BJ (cell line): Measurements from ENCODE around the gene ATP8A1. TPM values are rescaled to one million over a fixed set of nuclear protein-coding genes. Genes with fewer than 3 reads are reported as not detected.

ENCODE experiments used
- CTCF ChIA-PET: fragments of 350-600 bp; formaldehyde crosslinking; extraction: SDS; loops from one replicate; lab custom pipeline; 2021; ENCODE audit warnings: antibody characterized with exemption, inconsistent platforms; lab: Yijun Ruan, JAX
- POLR2A ChIA-PET: fragments of 300-600 bp; sonication (Branson Sonifier 250); formaldehyde crosslinking; extraction: SDS; loops from one replicate; lab custom pipeline; 2021; ENCODE audit warnings: antibody characterized with exemption; lab: Charles Lee
- DNase-seq: peaks from one replicate; pipeline ENCODE4 v3.0.0-alpha.2; 2011; ENCODE audit warnings: low read depth
- H3K27me3 ChIP-seq: 2 replicates; pipeline ENCODE4 v1.6.0; 2011; ENCODE audit warnings: low read length; ENCODE audit not compliant: control insufficient read depth, insufficient read depth
- H3K36me3 ChIP-seq: 2 replicates; pipeline ENCODE4 v1.5.1; 2011; ENCODE audit warnings: low read length; ENCODE audit not compliant: control insufficient read depth, insufficient read depth
- H3K4me3 ChIP-seq: 2 replicates; pipeline ENCODE4 v1.5.1; 2011; ENCODE audit warnings: low read depth, mild to moderate bottlenecking, control low read depth, low read length
- polyA plus RNA-seq: library from polyadenylated mRNA; depleted of rRNA; stranded (reverse); fragments of >200 nt; gene quantifications from 2 replicates; pipeline ENCODE4 v1.2.3, GENCODE V29; 2011
- TF ChIP-seq, protein P1 (sequence below): IDR thresholded peaks from 2 replicates; pipeline ENCODE4 v1.5.1; 2011; ENCODE audit warnings: low read depth, mild to moderate bottlenecking, control low read depth, inconsistent platforms, low read length, moderate library complexity; ENCODE audit not compliant: insufficient read depth

Gene ATP8A1
- polyA plus RNA-seq, 1 experiment = 0.02 TPM

DNA sequence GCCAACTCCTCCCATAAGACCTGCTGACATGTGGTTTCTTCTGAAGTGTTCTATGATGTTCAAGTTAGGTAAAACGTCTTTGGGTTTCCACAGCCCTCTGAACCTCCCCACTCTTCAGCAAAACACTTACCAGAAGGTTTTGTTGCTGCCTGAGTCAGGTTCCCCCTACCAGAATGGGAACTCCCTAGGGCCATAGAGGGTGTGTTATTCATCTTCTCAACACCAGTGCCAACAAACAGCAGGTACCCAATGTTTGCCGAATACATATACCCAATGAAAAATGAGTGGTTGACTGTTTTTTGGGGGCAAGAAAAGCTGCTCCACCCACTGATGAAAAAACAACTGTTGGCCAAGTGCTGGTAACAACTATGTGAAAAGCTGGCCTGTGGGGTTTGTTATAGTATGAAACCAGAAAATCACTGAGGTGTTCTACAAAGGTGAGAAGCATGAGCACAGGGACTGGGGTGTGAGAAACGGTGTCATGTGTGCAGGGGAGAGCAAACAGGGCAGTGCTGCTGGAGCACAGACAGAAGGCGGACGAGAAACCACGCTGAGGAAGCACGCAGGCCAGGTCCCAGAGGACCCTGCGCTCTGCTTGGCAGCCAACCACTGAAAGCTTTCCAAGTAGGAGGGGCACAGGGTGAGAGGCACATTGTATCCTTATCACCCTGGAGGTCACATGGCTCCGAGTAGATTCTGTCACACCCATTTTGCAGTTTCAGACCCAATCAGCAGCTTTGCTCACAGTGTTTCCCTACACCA, 28.8 kb downstream of the ATP8A1 start:
- POLR2A ChIA-PET = no interaction called here
- TF ChIP-seq, protein P1, sequence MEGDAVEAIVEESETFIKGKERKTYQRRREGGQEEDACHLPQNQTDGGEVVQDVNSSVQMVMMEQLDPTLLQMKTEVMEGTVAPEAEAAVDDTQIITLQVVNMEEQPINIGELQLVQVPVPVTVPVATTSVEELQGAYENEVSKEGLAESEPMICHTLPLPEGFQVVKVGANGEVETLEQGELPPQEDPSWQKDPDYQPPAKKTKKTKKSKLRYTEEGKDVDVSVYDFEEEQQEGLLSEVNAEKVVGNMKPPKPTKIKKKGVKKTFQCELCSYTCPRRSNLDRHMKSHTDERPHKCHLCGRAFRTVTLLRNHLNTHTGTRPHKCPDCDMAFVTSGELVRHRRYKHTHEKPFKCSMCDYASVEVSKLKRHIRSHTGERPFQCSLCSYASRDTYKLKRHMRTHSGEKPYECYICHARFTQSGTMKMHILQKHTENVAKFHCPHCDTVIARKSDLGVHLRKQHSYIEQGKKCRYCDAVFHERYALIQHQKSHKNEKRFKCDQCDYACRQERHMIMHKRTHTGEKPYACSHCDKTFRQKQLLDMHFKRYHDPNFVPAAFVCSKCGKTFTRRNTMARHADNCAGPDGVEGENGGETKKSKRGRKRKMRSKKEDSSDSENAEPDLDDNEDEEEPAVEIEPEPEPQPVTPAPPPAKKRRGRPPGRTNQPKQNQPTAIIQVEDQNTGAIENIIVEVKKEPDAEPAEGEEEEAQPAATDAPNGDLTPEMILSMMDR = no peak
- no peaks in the 10 kb centered on the region for H3K27me3 ChIP-seq
- H3K4me3 ChIP-seq = no peak overlapping the region
- no peaks in the 10 kb centered on the region for H3K36me3 ChIP-seq
- DNase-seq = no peak
- CTCF ChIA-PET = interaction anchor here (0.6 kb wide), 2 partner anchors 22 to 278 kb away, joined by 3 read pairs; no protein-coding TSS in a partner anchor

DNA sequence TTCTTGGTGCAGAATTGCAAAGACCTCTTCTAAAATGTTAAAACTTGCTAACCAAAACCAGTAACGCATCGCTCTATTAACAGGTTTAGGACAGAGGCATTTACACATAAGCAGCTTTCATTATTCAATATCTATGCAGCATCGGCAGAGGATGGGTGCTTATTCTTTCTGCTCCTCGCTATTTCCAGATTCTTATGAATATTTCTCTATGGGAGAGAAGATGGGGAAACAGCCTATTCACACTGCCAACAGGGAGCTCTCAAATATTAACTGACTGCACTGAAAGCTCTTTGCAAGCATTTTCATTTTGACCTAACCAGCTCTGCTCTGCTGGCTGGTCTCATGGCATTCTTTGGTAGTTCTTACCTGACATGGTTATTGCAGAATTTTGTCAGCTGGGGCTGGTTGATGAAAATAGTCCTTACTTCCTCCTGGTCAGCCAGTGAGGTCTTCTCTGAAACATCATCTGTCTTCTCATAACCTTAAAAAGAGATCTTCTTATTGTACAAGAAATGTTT, 30.2 kb downstream of the ATP8A1 start:
- TF ChIP-seq, protein P1 = no peak
- H3K27me3 ChIP-seq = no peaks in the 10 kb centered on the region
- H3K36me3 ChIP-seq = no peaks in the 10 kb centered on the region
- POLR2A ChIA-PET = no interaction called here
- H3K4me3 ChIP-seq = no peak overlapping the region
- DNase-seq = no peak
- CTCF ChIA-PET = interaction anchor here (1.0 to 1.3 kb wide), 2 partner anchors 9 to 18 kb away, joined by 3 read pairs; no protein-coding TSS in a partner anchor

DNA sequence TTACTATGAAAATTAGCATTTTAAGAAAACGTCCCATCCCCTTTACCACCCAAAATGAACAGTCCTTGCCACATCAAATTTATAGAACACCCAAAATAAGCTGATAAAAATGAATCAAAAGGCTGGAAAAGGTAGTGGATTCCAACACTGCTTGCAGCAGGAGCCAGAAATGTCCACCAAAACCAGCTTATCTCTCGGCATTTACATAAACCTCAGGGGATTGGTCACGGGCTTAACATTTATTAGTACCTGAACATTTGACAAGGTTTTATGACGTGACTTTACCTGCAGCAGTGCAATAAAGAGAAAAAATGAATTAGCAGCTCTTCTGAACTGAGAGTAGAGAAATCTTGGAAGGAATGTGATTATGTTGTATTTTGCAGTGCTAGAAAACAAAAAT, 31.6 kb downstream of the ATP8A1 start:
- TF ChIP-seq, protein P1 = no peak
- POLR2A ChIA-PET = no interaction called here
- Histone ChIP-seq H3K27me3 (no peaks in the 10 kb centered on the region), H3K4me3 (no peak overlapping the region), H3K36me3 (no peaks in the 10 kb centered on the region)
- CTCF ChIA-PET = interaction anchor here (1.3 kb wide), 1 partner anchor 19 kb away, joined by 3 read pairs; no protein-coding TSS in a partner anchor
- no peak for DNase-seq

DNA sequence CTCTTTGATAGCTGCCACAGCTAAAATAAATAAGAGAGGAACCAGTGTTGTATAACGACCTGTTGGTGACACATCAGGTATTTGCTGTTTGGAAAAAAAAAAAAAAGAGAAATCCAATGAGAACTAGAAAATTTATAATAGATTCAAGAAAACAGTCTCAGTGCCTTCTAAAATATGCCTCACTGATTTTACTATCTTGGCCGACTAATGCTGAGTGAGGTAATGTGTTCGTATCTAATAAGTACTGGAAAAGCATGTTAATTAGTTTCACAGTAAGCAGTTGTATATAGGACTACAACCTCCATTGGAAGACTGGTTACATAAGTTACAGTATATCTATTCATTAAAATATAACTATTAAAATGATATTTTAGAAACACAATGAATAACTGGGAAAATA, 32.4 kb downstream of the ATP8A1 start:
- Histone ChIP-seq H3K27me3 (no peaks in the 10 kb centered on the region), H3K4me3 (no peak overlapping the region), H3K36me3 (no peaks in the 10 kb centered on the region)
- DNase-seq = no peak
- TF ChIP-seq, protein P1 = no peak
- ChIA-PET CTCF (no interaction called here), POLR2A (no interaction called here)

DNA sequence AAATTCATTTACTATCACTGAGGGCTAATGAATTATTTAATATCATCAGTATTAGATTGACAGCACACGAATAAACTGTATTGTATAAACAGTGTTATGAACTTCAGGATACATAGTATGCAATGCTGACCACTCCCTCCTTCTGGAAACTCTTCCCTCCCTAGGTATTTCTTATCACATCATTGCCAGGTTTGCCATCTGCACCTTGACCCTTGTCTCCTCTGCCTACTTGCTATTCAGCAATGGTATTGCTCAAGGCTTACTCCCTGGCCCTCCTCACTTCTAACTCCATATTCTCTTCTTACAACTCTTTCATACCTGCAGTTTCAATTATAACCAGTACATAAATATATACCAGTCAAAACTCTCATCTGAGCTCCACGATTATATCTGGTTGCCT, 38.9 kb downstream of the ATP8A1 start:
- DNase-seq = no peak
- POLR2A ChIA-PET = no interaction called here
- Histone ChIP-seq H3K36me3 (no peaks in the 10 kb centered on the region), H3K4me3 (no peak overlapping the region), H3K27me3 (no peaks in the 10 kb centered on the region)
- CTCF ChIA-PET = no interaction called here
- TF ChIP-seq, protein P1 = no peak
